Measurements from ENCODE around the gene GAL.

GRCh38 chr11:68661014-68661413 lies 23.3 kb upstream of the GAL start:
- TF ChIP-seq POLR2A (IDR thresholded peaks at IDR 0.05; ENCODE audit: low read depth, low read length) (no peak), PAX5 (IDR thresholded peaks at IDR 0.05; ENCODE audit: insufficient read depth, low read length, severe bottlenecking) (no peak)
